HG03108 (cell line): ENCODE measurements around the gene TULP4.
"Not testable (repeated sequence)": the region's sequence is repeated elsewhere in the genome, so short reads cannot be mapped to it uniquely, and the experiment has no call there.

Source experiments
- ATAC-seq: cut with Tn5 transposase; IDR thresholded peaks from one replicate; pipeline ENCODE4 v1.9.1; 2021; ENCODE audit warnings: moderate library complexity; ENCODE audit not compliant: unreplicated experiment

TULP4 gene

GRCh38 chr6:158548418-158549161, 236.3 kb downstream of the TULP4 start:
- no peak for ATAC-seq

GRCh38 chr6:158552055-158552795, 240.0 kb downstream of the TULP4 start:
- no peak for ATAC-seq

GRCh38 chr6:158552796-158553138, 240.5 kb downstream of the TULP4 start:
- ATAC-seq: no peak

GRCh38 chr6:158554611-158555361, 242.5 kb downstream of the TULP4 start:
- ATAC-seq: no peak

- no peak for ATAC-seq
Measured at GRCh38 chr6:158556113-158556512, 243.8 kb downstream of the TULP4 start.

GRCh38 chr6:158557110-158557509, 244.8 kb downstream of the TULP4 start:
- not testable (repeated sequence) for ATAC-seq

GRCh38 chr6:158557927-158558326, 245.7 kb downstream of the TULP4 start:
- no peak for ATAC-seq

- ATAC-seq: no peak
Measured at GRCh38 chr6:158558415-158559306, 246.4 kb downstream of the TULP4 start.

GRCh38 chr6:158559338-158559894, 247.2 kb downstream of the TULP4 start:
- no peak for ATAC-seq

- peak; percentile 83 for ATAC-seq
Measured at GRCh38 chr6:158559895-158560835, 247.9 kb downstream of the TULP4 start, which contains the start of gene TMEM181. Gene TMEM181, plus strand, starts transcription at chr6:158560091. Its CDS starts 134 bp downstream, at chr6:158560225.

- ATAC-seq: no peak
Measured at GRCh38 chr6:158560836-158561320, 248.6 kb downstream of the TULP4 start.
